Retina (tissue), 1 donor: ENCODE measurements around the gene DDC.

Source experiments
- DNase-seq: peaks from one replicate; pipeline ENCODE4 v3.0.0-alpha.2; 2016

The DDC gene

GRCh38 chr7:50450590-50451032 is 114.6 kb downstream of the DDC start:
- no peak for DNase-seq

GRCh38 chr7:50449881-50450589 is 115.2 kb downstream of the DDC start, which contains the start of gene FIGNL1:
FIGNL1 (minus strand) TSS chr7:50450350; CDS start chr7:50447287, 3,063 bp downstream.
- DNase-seq: peak; percentile 91

GRCh38 chr7:50449501-50449880 is 115.7 kb downstream of the DDC start:
- no peak for DNase-seq

- no peak for DNase-seq
These were observed 116.4 kb downstream of the DDC start for GRCh38 chr7:50448823-50449222.

GRCh38 chr7:50446542-50446960 is 118.7 kb downstream of the DDC start:
- DNase-seq: no peak

- DNase-seq: no peak
These were observed 128.9 kb downstream of the DDC start for GRCh38 chr7:50436133-50436806.

GRCh38 chr7:50431722-50432305 is 133.4 kb downstream of the DDC start:
- no peak for DNase-seq

- no peak for DNase-seq
These were observed 133.9 kb downstream of the DDC start for GRCh38 chr7:50431316-50431715.

GRCh38 chr7:50428911-50429310 is 136.3 kb downstream of the DDC start:
- no peak for DNase-seq

GRCh38 chr7:50427518-50427917 is 137.7 kb downstream of the DDC start:
- no peak for DNase-seq

- no peak for DNase-seq
These were observed 138.7 kb downstream of the DDC start for GRCh38 chr7:50426280-50427045.

- DNase-seq: no peak
These were observed 139.9 kb downstream of the DDC start for GRCh38 chr7:50425318-50425717.

GRCh38 chr7:50423860-50424259 is 141.3 kb downstream of the DDC start:
- no peak for DNase-seq

- no peak for DNase-seq
These were observed 142.3 kb downstream of the DDC start for GRCh38 chr7:50422858-50423257.

- DNase-seq: no peak
These were observed 144.2 kb downstream of the DDC start for GRCh38 chr7:50421043-50421442.

GRCh38 chr7:50418526-50419290 is 146.5 kb downstream of the DDC start:
- no peak for DNase-seq

- peak; percentile 77 for DNase-seq
These were observed 147.1 kb downstream of the DDC start for GRCh38 chr7:50418086-50418515.

- no peak for DNase-seq
These were observed 148.6 kb downstream of the DDC start for GRCh38 chr7:50416527-50417182.

GRCh38 chr7:50415844-50416364 is 149.3 kb downstream of the DDC start:
- no peak for DNase-seq

- DNase-seq: no peak
These were observed 151.6 kb downstream of the DDC start for GRCh38 chr7:50413561-50413960.

GRCh38 chr7:50412973-50413372 is 152.2 kb downstream of the DDC start:
- no peak for DNase-seq

GRCh38 chr7:50411332-50411731 is 153.9 kb downstream of the DDC start:
- DNase-seq: no peak
